Stomach (tissue), 9 donors: Measurements from ENCODE around the gene OMG. TPM values are rescaled to one million over a fixed set of nuclear protein-coding genes. Genes with fewer than 3 reads are reported as not detected.
A peak's percentile ranks its signal among the peaks of the same experiment; 100 is the strongest.

Source experiments
- DNase-seq, 2 donors: peaks; one replicate each; pipeline versions ENCODE4 v3.0.0 to v3.0.0-alpha.2; 2013 to 2019
- H3K27ac ChIP-seq, 5 donors: fragments of 200-600 bp in 4 of 5; sonication (generic) in 4 of 5; one replicate each; pipeline ENCODE4 v1.5.1; 2013 to 2019; ENCODE audit warnings: mild to moderate bottlenecking in 1 of 5, moderate library complexity in 1 of 5
- H3K27me3 ChIP-seq, 3 donors: fragments of 200-600 bp; sonication (generic); one replicate each; pipeline ENCODE4 v1.5.1; 2017 to 2019; ENCODE audit warnings: mixed run types in 1 of 3
- H3K36me3 ChIP-seq, 4 donors: fragments of 200-600 bp; sonication (generic); 1 replicate in 3 of 4; 2 replicates in 1 of 4; pipeline ENCODE4 v1.5.1; 2016 to 2019
- H3K4me1 ChIP-seq, 4 donors: fragments of 200-600 bp; sonication (generic); one replicate each; pipeline ENCODE4 v1.5.1; 2016 to 2019
- H3K4me3 ChIP-seq, 4 donors: fragments of 200-600 bp; sonication (generic) in 3 of 4; one replicate each; pipeline ENCODE4 v1.5.1; 2016 to 2019; ENCODE audit warnings: mild to moderate bottlenecking in 1 of 4
- H3K9me3 ChIP-seq, 4 donors: fragments of 200-600 bp; sonication (generic); one replicate each; pipeline ENCODE4 v1.5.1; 2016 to 2019
- CTCF ChIP-seq, 7 experiments: fragments of 450-650 bp in 4 of 7; fragments of 200-600 bp in 3 of 7; sonication (generic) in 3 of 7; IDR thresholded peaks; one replicate each; pipeline ENCODE4 v1.5.1; 2016 to 2019; ENCODE audit warnings: antibody characterized with exemption in 7 of 7, control low read depth in 2 of 7, mild to moderate bottlenecking in 1 of 7
- EP300 ChIP-seq: sonication (generic); formaldehyde crosslinking; IDR thresholded peaks from one replicate; pipeline ENCODE4 v1.6.1; 2017; ENCODE audit warnings: antibody characterized with exemption
- POLR2A ChIP-seq, 4 donors: fragments of 450-650 bp; IDR thresholded peaks; one replicate each; pipeline ENCODE4 v1.6.1; 2016; ENCODE audit warnings: antibody characterized with exemption in 4 of 4, control low read depth in 2 of 4, mild to moderate bottlenecking in 1 of 4, moderate library complexity in 1 of 4
- POLR2AphosphoS5 ChIP-seq, 3 donors: sonication (generic); formaldehyde crosslinking; IDR thresholded peaks; one replicate each; pipeline ENCODE4 v1.6.1; 2016; ENCODE audit warnings: antibody characterized with exemption in 3 of 3
- WGBS, 5 donors: extraction: QIAGEN DNeasy Blood & Tissue Kit in 3 of 5; methylation state at CpG; one replicate each; pipeline versions ENCODE4 v1.1.5 to v1.1.7; 2013 to 2018; 5-methylcytosine and 5-hydroxymethylcytosine counted together
- intact Hi-C: fragments of 100-400 bp; cut with DNase I; formaldehyde crosslinking; loops from one replicate; pipeline ENCODE4 v1.15.1; 2023; ENCODE audit warnings: low total_unique reads
- polyA plus RNA-seq, 3 donors: library from polyadenylated mRNA; stranded (reverse); fragments of 200-250 nt; gene quantifications; one replicate each; pipeline ENCODE4 v1.2.3, GENCODE V29; 2013
- total RNA-seq, 5 donors: library from RNA; depleted of rRNA; stranded (reverse); fragments of >200 nt; gene quantifications; one replicate each; pipeline versions ENCODE4 v1.1.0 to v1.2.3, GENCODE V29; 2014 to 2016
- donor health status: healthy with polysubstance abuse.
- donor health status: Bipolar disorder and iron deficiency.
- donor health status: healthy.

The OMG gene
- total and polyA plus RNA-seq, 8 donors = 0.50 to 5.7 (median 1.1) TPM; not detected in 4

DNA sequence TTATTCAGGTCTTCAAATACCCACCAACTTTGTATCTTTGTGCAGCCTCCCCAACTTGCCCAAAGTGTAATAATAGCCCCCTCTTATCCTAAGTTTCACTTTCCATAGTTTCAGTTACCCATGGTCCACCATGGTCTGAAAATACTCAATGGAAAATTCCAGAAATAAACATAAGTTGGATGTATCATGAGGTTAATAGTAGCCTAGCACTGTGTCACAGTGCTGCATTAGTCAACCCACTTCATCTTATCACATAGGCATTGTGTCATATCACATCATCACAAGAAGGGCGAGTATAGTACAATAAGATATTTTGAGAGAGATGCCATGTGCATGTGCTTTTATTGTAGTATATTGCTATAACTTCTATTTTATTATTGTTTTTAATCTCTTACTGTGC lies 21.9 kb downstream of the OMG start:
- H3K36me3 ChIP-seq = peaks cover 0 to 37% (median 24%) of the 10 kb centered on the region in 4 donors
- intact Hi-C loops = no loop called here
- H3K4me1 ChIP-seq = peaks cover 0 to 22% (median 7%) of the 10 kb centered on the region in 4 donors
- TF ChIP-seq POLR2A (IDR thresholded peaks at IDR 0.05) (no peak), POLR2AphosphoS5 (IDR thresholded peaks at IDR 0.05) (no peak), CTCF (IDR thresholded peaks at IDR 0.05) (no peak), EP300 (no peak)
- no peaks in the 10 kb centered on the region for H3K27me3 ChIP-seq
- WGBS, 5 donors = 80 to 93% (median 87%) methylated on average over 1 of the region's 1 CpG
- no peaks in the 10 kb centered on the region for H3K9me3 ChIP-seq
- H3K4me3 ChIP-seq = no peak overlapping the region
- H3K27ac ChIP-seq = peak overlapping the region in 2 of 5 donors; percentile 0 to 47
- no peak for DNase-seq

DNA sequence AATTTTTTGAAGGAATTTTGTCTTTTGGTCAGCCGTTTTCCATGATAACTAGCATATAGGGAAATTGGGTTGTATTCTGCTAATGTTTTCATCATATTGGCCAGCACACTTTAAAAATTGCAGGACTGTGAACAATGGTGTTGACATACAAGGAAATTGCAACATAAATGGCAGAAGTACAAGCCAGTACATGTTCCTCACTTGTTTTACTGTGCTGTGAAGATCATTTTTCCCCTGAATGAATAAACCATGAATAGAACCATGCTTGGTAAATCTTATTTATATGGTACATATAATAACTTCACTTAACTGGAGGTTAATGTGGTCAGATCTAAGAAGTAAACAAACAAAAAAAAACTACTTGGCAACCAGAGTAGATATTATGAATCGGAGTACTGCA lies 22.8 kb downstream of the OMG start:
- H3K4me1 ChIP-seq = peaks cover 0 to 31% (median 11%) of the 10 kb centered on the region in 4 donors
- intact Hi-C loops = no loop called here
- TF ChIP-seq CTCF (IDR thresholded peaks at IDR 0.05) (no peak), EP300 (no peak), POLR2A (IDR thresholded peaks at IDR 0.05) (no peak), POLR2AphosphoS5 (IDR thresholded peaks at IDR 0.05) (peak in 2 of 3 donors; percentile 27 to 28)
- H3K27ac ChIP-seq = peak overlapping the region in 2 of 5 donors; percentile 0 to 47
- no peaks in the 10 kb centered on the region for H3K9me3 ChIP-seq
- H3K27me3 ChIP-seq = no peaks in the 10 kb centered on the region
- peak in 1 of 2 donors; percentile 32 for DNase-seq
- peaks cover 0 to 40% (median 25%) of the 10 kb centered on the region in 4 donors for H3K36me3 ChIP-seq
- H3K4me3 ChIP-seq = no peak overlapping the region
- WGBS, 5 donors = 77 to 87% (median 78%) methylated on average over 2 of the region's 2 CpGs

DNA sequence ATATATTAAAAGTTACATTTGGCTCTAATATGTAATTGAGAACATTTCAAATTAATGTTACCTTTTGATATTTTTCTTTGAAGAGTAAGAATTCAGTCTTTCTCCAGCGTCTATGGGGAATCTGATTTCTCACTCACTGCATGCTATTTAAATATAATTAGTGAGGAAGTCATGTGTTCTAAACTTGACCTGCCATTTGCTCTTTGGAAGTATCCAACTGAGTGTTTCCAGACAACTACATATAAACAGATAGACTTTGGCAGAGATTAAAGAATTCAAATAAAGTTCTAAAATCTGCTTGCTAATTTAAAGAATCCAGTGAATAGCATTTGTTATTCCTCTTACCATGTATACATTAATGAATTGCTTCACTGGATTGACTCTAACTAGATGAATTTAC lies 23.5 kb downstream of the OMG start:
- peaks cover 0 to 36% (median 24%) of the 10 kb centered on the region in 4 donors for H3K36me3 ChIP-seq
- H3K27ac ChIP-seq = peak overlapping the region in 1 of 5 donors; percentile 47
- H3K4me3 ChIP-seq = no peak overlapping the region
- H3K4me1 ChIP-seq = peaks cover 0 to 38% (median 14%) of the 10 kb centered on the region in 4 donors
- TF ChIP-seq POLR2AphosphoS5 (IDR thresholded peaks at IDR 0.05) (no peak), EP300 (no peak), CTCF (IDR thresholded peaks at IDR 0.05) (no peak), POLR2A (IDR thresholded peaks at IDR 0.05) (no peak)
- peak in 1 of 2 donors; percentile 11 for DNase-seq
- no peaks in the 10 kb centered on the region for H3K9me3 ChIP-seq
- no peaks in the 10 kb centered on the region for H3K27me3 ChIP-seq
- 48 to 83% (median 71%) methylated on average over 1 of the region's 1 CpG for WGBS, 5 donors
- intact Hi-C loops = no loop called here

DNA sequence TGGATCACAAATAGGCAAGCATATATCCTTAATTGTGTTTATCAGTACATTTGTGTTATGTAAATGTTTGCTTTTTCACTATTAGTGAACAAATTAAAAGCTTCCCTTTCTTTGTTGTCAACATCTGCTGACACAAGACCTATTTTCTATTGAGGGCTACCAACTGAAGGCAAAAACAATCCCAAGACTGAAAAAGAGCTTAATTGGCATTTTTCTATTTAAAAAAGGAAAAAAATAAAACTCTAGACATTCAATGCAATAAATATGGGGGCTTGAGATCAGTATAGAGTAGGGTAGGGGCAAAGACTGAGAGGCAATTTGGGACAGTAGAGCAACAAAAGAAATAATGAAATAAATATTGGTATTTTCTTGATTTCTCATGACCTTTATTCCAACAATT lies 24.2 kb downstream of the OMG start:
- intact Hi-C loops = no loop called here
- no peak for DNase-seq
- Histone ChIP-seq H3K27ac (no peak overlapping the region), H3K36me3 (peaks cover 0 to 40% (median 25%) of the 10 kb centered on the region in 4 donors), H3K9me3 (no peaks in the 10 kb centered on the region), H3K27me3 (no peaks in the 10 kb centered on the region), H3K4me3 (no peak overlapping the region), H3K4me1 (peaks cover 0 to 39% (median 14%) of the 10 kb centered on the region in 4 donors)
- TF ChIP-seq POLR2A (IDR thresholded peaks at IDR 0.05) = no peak

DNA sequence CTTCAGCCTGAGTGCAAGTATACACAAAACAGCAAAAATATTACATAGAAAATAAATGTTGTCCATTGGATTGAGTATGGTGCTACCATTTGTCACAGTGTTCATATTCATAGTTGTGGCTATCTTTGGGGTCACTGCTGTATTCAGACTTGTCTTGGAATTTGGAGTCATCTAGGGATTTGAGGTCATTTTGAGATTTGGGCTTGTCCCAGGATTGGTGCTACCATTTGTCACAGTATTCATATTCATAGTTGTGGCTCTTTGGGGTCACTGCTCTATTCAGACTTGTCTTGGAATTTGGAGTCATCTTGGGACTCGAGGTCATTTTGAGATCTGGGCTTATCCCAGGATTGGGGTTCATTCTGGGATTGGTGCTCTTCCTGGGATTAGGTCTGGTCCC lies 24.8 kb downstream of the OMG start:
- 69 to 79% (median 75%) methylated on average over 1 of the region's 1 CpG for WGBS, 5 donors

More for the DNA sequence above, 24.8 kb downstream of the OMG start:
- H3K4me1 ChIP-seq = peaks cover 0 to 39% (median 14%) of the 10 kb centered on the region in 4 donors
- DNase-seq = no peak
- no peaks in the 10 kb centered on the region for H3K27me3 ChIP-seq
- no peaks in the 10 kb centered on the region for H3K9me3 ChIP-seq
- H3K36me3 ChIP-seq = peaks cover 0 to 40% (median 23%) of the 10 kb centered on the region in 4 donors
- no peak overlapping the region for H3K4me3 ChIP-seq
- no peak for TF ChIP-seq EP300
- TF ChIP-seq CTCF (IDR thresholded peaks at IDR 0.05) = no peak
- no peak for TF ChIP-seq POLR2A (IDR thresholded peaks at IDR 0.05)
- TF ChIP-seq POLR2AphosphoS5 (IDR thresholded peaks at IDR 0.05) = no peak
- no peak overlapping the region for H3K27ac ChIP-seq
- intact Hi-C loops = no loop called here
